Fibroblast of pulmonary artery (primary cell): ENCODE measurements around the gene TSPAN18.

Experiments used
- DNase-seq: peaks from one replicate; pipeline ENCODE4 v3.0.0-alpha.2; 2010; ENCODE audit warnings: low read depth
- H3K4me3 ChIP-seq: replicated peaks from 2 replicates; pipeline ENCODE4 v1.5.1; 2011; ENCODE audit warnings: low read depth, mild to moderate bottlenecking, control low read depth, low read length, moderate library complexity
- CTCF ChIP-seq: IDR thresholded peaks from 2 replicates; pipeline ENCODE4 v1.5.1; 2011; ENCODE audit warnings: mild to moderate bottlenecking, control low read depth, low read length, inconsistent platforms; ENCODE audit errors: missing control alignments

TSPAN18 gene

GRCh38 chr11:44931466-44931865, 204.7 kb downstream of the TSPAN18 start:
- no peak for TF ChIP-seq CTCF
- no peak overlapping the region for H3K4me3 ChIP-seq
- DNase-seq: no peak

GRCh38 chr11:44934110-44934509, 207.3 kb downstream of the TSPAN18 start:
- no peak for DNase-seq
- no peak for TF ChIP-seq CTCF
- no peak overlapping the region for H3K4me3 ChIP-seq

GRCh38 chr11:44934735-44935250, 208.0 kb downstream of the TSPAN18 start:
- no peak overlapping the region for H3K4me3 ChIP-seq
- TF ChIP-seq CTCF: no peak
- DNase-seq: no peak

GRCh38 chr11:44936525-44936924, 209.8 kb downstream of the TSPAN18 start:
- peak; percentile 86 for DNase-seq
- peak; percentile 87 for TF ChIP-seq CTCF
- H3K4me3 ChIP-seq: no peak overlapping the region

- no peak for TF ChIP-seq CTCF
- DNase-seq: no peak
- no peak overlapping the region for H3K4me3 ChIP-seq
Measured at GRCh38 chr11:44936951-44937543, 210.3 kb downstream of the TSPAN18 start.

- H3K4me3 ChIP-seq: no peak overlapping the region
- TF ChIP-seq CTCF: no peak
- no peak for DNase-seq
Measured at GRCh38 chr11:44938066-44938691, 211.4 kb downstream of the TSPAN18 start.
